A673 (cell line): ENCODE results near the gene CHMP2A.

Source experiments
- EZH2 ChIP-seq: fragments of 200-600 bp; sonication (generic); IDR thresholded peaks from 2 replicates; pipeline ENCODE4 v1.6.1; 2017; ENCODE audit warnings: borderline replicate concordance, low read depth, mild to moderate bottlenecking, mixed read lengths, antibody characterized with exemption, low read length; ENCODE audit not compliant: poor library complexity, severe bottlenecking
- TF ChIP-seq, protein P1 (sequence below): fragments of 300-800, 200-600 bp; sonication (generic); conservative IDR thresholded peaks from 2 replicates; pipeline ENCODE4 v1.5.1; 2017; ENCODE audit warnings: low read depth, mild to moderate bottlenecking, antibody characterized with exemption, low read length, moderate library complexity, mixed read lengths

DNA sequence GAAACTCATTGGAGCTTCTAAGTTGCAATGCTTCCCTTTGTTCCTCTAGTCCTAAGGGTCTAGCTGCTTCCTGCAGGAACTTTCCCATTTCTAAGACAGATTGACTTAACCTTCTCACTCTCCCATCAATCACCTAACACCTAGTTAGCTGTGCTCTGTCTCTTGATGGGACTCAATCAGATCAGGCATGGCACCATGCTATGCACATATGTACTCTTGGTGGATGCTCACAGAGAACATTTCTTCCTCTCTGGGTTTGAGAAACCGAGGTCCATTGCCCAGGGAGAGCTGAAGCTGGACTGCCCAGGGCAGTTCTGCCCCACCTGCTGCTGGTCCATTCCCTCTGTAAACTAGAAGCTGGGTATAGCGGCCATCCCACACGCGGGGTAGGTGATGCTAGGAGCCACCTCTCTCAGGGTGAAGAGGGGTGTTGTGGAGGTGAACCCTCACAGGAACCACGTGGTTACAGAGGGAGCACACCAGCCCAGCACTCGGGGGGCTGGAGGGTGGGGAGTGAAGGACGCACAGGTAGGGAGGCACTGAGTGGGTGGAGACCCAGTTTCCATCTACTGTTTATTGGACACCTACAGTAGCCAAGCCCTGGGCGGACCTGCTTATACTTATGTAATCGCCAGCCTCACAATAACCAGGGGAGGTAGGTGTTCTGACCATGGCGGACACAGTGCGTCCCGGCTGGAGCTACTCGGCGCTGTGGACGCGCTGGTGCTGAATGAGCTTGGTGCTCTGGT is 6.6 kb upstream of the CHMP2A start:
- TF ChIP-seq, protein P1, sequence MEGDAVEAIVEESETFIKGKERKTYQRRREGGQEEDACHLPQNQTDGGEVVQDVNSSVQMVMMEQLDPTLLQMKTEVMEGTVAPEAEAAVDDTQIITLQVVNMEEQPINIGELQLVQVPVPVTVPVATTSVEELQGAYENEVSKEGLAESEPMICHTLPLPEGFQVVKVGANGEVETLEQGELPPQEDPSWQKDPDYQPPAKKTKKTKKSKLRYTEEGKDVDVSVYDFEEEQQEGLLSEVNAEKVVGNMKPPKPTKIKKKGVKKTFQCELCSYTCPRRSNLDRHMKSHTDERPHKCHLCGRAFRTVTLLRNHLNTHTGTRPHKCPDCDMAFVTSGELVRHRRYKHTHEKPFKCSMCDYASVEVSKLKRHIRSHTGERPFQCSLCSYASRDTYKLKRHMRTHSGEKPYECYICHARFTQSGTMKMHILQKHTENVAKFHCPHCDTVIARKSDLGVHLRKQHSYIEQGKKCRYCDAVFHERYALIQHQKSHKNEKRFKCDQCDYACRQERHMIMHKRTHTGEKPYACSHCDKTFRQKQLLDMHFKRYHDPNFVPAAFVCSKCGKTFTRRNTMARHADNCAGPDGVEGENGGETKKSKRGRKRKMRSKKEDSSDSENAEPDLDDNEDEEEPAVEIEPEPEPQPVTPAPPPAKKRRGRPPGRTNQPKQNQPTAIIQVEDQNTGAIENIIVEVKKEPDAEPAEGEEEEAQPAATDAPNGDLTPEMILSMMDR = no peak
- no peak for TF ChIP-seq EZH2
